ENCODE data around the gene VRK3.
"Not testable (repeated sequence)": the region's sequence is repeated elsewhere in the genome, so short reads cannot be mapped to it uniquely, and the experiment has no call there.

The VRK3 gene

DNA sequence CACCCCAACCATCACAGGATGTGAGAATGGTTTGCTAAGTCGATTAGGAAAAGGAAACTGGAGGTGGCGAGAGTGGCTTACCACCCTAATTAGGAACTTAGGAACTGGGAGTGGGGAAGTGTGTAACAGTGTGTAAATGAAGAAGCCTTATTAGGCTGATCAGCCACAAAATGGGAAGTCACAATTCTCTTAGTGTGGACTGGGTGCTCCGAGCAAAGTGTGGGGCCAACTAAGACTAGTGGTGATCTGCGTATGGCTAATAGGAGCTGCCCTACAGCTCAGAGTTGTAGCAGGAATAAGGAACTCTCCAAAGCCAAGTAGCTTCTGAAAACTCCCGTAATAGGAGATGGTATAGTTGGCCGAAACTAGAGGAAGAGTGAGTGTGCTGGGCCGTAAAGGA is 71.8 kb downstream of the VRK3 start:
- DNase-seq = no peak

DNA sequence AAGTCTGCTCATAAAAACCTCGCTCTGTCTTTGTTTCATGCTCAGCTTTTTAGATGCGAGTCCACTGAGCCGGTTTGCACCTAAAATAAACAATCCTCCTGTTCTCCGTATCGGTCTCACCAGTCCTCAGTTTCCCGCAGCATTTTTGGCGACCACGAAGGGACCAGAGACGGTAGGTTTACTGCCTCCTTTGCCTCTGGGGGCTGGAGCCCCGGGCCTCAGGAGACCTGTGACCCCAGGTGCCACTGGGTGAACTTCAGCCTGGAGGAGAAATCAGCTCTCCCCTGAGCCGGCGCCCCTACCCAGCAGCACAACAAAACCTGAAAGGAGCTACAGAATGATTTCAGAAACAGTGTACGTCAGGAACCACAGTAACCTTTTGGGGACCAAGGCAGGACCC is 72.3 kb downstream of the VRK3 start:
- no peak for DNase-seq

DNA sequence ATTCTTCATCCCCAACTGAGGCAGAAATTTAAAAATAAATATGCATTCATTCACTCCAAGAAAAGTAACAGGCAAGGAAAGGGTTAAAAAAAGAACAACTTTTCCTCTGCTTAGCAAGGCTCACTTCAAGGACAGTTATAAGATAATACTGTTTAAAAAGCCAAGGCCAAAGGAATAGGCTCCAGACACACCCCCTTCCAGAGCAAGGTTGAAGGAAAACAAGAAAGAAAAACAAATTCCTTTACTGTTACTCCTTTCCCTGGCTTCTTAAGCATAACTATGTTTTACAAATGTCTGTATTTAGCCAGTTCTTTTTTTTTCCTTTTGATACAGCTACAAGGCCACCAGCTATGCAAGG is 72.7 kb downstream of the VRK3 start:
- no peak for DNase-seq

DNA sequence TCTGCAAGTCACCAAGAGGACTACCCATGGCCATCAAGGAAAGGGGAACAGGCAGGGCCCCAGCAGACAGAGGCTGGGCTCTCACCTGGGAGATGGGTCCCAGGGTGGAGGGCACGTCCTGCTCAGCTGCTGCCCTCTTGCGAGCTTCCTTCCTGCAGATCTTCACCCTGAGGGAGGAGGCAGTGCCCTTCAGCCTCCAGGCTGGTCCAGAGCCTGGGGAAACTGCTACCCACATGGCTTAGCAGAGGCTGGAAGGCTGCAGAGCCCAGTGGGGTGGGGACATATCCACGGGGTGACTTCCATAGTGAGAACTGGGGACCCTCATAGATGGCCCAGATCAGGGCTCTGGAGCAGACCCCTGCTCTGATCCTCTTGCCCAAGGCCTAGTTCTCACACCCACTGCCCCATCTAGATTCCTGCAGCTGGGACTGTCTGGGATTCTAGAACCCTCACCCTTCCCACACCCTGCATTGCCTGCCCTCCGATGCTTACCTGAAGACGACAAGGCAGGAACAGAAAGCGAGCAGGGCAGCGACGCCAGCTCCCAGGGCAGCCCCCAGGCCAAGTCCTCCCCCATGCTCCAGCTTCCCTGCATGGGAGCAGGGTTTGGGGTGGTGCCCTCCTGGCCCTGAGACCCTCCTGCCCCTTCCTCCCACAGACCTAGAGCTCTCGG is 73.2 kb downstream of the VRK3 start:
- no peak for DNase-seq

DNA sequence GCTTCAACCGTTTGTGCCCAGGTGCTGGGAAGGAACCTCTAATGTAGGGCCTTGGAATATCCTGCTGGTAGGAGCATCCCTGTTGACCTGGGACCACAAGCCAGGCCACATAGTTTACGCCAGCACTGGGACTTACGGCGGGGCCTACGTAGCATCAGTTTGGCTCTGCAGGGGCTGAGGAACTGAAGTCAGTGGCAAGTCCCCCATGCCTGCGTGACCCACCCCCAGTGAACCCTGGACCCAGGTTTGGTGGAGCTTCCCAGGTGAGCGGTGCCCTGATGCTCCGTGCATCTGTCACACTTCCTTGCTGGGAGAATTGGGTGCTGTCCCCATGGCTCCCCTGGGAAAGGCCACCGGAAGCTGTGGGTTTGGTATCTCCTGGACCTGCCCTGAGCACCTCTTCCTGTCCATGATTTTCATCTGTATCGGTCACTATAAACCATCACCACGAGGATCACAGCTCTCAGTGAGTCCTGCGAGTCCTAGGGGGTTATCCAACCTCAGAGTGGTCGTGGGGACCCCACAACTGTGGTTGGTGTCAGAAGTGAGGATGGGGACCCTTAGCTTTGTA is 74.1 kb downstream of the VRK3 start:
- DNase-seq = no peak

DNA sequence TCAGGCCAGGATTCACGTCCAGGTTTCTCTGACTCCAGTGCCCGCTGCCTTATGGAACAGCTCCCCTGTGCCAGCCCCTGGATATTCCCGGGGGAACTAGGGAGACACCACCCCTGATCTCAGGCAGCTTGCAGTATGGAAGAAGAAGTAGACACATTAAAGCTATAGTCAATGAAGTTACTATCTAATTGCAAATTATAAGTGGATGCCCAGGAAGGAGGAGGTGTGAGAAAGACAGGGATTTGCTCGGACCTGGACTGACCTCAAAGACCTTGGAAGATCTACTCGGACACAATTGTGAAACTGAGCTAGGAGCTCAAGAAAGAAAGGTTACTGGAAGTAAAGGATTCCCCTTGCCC is 74.6 kb downstream of the VRK3 start:
- no peak for DNase-seq

DNA sequence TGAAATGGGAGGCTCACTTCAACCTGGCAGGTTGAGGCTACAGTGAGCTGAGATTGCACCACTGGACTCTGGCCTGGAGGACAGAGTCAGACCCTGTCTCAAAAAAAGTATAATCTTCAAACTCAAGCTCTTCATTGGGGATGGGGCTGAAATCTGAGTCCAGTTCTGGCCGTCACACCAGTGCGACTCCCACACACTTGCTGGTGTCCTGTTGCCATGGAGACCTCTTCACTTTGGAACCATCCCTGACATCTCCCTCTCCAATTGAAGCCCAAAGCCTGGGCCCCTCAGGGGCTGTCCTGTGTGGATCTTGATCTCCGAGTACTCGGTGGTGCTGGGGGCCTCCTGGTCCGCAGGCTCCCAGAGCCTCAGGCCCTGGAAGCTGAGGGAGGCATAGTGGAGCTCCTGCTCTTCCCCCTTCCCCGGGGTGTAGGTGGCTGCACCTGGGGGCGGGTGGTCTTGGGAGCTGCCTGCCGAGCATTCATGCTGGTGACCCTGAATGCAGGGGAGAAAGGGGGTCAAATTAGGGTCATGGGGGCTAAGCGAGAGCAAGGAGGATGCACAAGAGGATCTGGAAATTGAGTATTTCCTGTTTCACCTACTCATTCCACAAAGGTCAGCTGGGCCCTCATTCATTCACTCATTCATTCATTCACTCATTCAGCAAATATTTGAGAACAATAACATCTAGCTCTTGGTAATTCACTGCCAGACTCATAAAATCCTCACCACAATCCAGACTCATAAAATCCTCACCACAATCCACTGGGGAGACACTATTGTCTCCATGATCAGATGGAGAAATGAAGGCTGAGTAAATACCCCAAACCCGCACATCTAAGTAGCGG is 75.2 kb downstream of the VRK3 start:
- DNase-seq = no peak

DNA sequence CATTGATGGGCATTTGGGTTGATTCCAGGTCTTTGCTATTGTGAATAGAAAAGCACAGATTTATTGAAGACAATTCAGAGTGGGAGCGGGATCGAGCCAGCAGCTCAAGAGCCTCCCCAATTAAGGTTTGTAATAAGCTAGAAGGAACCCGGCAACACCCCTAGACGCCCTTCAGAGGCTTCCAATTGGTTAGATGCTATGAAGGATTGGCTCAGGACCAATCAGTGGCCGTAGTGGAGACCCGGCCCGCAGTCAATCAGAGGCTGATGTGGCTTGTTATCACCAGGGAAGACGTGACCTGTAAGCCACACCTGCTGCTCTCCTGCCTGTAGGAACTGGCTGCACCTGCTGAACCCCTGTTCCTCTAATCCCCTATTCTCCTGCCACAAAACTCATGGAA is 78.8 kb downstream of the VRK3 start:
- no peak for DNase-seq

DNA sequence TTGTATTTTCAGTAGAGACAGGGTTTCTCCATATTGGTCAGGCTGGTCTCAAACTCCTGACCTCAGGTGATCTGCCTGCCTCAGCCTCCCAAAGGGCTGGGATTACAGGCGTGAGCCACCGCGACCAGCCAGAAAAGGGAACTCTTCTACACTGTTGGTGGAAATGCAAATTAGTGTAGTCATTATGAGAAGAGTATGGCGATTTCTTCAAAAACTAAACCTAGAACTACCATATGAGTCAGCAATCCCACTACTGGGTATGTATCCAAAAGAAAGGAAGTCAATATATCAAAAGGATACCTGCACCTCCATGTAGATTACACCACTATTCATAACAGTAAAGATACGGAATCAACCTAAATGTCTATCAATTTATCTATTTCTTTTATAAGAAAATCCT is 80.6 kb downstream of the VRK3 start:
- DNase-seq = not testable (repeated sequence)

DNA sequence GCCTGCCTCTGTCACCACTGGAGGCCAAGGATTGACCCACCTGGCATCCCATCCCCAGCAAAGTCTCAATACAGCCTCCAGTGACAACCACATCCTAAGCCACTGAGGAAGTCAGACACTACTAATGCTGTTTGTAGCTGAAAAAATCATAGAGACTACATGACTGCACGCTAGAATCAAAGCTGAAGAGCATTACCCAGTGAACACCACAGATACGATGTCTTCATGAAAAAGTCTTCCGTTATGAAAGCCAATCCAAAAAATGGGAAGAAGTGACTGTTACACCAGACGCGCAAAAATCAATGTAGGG is 84.7 kb downstream of the VRK3 start:
- no peak for DNase-seq

DNA sequence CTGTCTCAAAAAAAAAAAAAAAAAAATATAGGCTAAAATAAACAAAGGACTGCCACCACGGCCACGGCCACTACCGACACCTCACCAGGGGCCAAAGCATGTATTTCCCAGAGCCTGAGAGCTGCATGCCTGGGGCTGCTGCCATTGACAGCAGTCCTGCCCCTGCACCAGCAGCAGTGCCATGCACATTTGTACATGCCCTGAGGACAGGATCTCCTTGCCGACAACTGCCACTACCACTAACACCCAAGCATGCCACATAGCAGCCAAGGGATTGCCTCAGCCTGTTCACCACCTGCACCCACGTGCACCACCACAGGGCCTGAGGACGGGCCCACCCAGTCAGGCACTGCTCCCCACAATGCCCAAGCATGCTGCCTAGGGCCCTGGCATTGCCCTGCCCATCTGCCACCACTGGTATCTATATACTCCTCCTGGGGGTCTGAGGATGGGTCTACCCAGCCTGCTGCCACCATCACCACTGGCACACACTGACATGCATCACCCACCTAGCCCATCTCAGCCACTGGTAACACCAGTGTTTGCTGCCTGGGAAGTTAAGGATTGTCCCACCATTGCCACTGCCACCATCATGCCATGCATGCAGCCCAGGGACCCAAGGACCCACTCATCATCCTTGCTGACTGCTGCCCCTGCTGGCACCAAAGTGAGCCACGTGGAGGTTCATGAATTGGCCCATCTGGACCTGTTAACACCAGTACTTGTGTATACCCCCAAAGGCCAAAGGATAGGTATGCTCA is 85.3 kb downstream of the VRK3 start:
- DNase-seq = no peak

DNA sequence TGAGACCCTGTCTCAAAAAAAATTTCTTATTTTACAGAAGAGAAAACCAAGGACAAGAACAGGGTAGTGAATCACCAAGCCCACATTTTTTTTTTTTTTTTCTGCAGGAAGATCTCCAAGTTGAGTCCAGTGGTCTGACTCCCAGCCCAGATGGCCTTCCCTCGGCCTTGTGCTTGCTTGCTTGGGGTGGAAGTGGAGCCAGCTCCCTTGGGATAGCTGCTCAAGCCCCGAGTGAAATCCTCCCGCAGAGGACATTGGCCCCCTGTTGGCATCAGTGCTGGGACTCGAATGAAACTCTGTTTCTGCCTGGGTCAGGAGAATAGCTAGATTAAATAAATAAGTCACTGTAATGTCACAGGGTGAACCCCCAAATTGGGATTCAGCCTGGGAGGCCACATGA is 86.5 kb downstream of the VRK3 start:
- no peak for DNase-seq

DNA sequence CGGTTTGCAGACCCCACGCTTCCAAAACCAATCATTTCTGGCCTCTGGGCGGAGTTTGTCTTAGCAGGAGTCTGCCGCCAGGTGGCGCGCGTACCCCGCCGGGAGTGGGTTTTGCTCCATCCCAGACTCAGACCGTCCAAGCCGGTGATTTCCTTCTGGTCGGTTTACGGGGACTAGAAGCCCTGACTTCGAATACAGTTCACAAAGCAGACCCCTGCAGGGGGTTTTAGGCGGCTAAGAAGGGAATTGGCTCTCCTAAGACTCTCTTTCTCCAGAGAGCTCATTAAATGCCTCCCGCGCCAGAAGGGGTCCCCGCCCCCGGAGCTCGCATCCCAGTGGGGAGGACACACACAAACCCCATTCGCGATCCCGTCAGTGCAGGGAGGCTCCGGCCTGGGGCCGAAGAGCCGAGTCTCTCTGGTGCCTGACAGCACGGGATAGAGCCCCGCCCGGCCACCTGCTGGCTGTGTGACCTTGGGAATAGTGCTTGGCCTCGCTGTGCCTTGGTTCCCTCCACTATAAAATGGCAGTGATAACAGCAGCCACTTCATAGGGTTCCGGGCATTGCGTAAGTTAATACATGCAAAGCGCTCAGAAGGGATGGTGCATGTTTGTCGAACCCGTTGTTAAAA is 87.3 kb downstream of the VRK3 start:
- peak; percentile 82 for DNase-seq

DNA sequence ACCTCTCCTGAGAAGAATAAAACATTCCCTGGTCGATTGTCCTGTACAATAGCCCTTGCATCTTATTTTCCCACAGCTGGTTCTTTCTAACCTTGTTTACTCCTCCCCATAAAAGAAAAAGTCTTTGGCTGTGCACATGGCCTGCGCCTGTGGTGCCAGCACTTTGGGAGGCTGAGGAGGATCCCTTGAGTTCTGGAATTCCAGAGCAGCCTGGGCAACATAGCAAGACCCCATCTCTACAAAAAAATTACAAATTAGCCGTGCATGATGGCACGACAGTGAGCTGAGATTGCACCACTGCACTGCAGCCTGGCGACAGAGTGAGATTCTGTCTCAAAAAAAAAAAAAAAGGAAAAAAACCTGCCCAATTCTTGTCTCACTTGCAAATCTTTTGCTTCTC is 88.6 kb downstream of the VRK3 start:
- no peak for DNase-seq

DNA sequence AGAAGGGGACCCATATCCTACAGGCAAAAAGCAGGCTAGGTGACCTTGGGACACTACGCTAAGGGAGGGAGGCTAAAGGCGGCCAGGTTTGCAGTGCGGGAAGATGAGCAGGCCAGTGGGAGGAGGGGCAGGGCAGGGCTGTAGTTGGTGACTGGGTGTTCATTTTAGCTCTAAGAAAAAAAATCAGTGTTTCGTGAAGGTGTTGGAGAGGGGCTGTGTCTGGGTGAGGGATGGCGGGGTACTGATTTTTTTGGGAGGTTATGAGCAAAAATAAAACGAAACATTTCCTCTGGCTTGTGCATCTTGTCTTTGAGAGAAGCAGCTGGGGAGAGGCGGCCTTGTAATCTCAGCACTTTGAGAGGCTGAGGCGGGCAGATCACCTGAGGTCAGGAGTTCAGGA is 91.5 kb downstream of the VRK3 start:
- no peak for DNase-seq

DNA sequence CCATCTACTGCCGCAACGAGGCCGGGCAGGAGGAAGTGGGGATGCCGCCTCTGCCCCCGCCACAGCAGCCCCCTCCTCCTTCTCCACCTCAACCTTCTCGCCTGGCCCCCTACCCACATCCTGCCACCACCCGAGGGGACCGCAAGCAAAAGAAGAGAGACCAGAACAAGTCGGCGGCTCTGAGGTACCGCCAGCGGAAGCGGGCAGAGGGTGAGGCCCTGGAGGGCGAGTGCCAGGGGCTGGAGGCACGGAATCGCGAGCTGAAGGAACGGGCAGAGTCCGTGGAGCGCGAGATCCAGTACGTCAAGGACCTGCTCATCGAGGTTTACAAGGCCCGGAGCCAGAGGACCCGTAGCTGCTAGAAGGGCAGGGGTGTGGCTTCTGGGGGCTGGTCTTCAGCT is 92.4 kb downstream of the VRK3 start:
- no peak for DNase-seq

DNA sequence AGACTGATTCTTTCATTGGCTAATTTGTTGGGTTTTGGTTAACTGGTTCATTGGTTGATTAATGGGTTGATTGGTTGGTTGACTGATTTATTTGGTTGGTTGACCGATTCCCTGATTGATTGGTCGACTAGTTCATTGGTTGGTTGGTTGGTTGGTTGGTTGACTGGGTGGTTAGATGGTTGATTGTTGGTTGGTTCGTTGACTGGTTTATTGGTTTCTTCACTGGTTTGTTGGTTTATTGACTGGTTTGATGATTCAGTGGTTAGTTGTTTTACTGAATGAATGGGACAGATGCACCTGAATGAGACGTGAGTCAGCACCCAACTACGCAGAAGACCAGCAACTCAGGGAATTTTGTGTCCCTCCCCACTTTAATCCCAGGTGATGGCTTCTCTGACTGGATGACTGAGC is 93.1 kb downstream of the VRK3 start:
- DNase-seq = no peak

DNA sequence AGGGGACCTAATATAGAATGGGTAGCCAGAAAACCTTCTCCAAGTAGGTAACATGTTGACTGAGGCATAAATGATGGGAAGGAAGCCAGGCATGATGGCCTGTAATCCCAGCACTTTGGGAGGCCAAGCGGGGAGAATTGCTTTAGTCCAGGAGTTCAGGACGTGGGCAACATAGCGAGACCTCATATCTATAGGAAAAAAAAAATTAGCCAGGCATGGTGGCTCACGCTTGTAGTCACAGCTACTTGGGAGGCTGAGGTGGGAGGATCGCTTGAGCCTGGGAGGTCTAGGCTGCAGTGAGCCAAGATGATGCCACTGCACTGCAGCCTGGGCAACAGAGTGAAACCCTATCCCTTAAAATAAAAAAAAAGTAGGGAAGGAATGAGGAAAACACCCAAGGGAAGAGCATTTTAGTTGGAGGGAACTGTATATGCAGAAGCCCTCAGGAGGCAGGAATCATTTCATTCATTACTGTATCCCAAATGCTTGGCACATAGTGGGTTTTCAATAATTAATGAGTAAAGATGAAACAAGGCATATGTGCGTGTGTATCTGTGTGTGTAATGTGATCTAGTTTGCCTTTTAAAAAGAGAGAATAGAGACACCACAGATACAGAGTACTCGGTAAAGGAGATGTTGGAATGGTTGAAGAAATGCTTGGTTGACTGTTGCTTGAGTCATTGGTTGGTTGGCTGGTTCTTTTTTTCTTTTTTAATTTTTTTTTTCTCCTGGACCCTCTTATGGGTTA is 93.7 kb downstream of the VRK3 start:
- no peak for DNase-seq

DNA sequence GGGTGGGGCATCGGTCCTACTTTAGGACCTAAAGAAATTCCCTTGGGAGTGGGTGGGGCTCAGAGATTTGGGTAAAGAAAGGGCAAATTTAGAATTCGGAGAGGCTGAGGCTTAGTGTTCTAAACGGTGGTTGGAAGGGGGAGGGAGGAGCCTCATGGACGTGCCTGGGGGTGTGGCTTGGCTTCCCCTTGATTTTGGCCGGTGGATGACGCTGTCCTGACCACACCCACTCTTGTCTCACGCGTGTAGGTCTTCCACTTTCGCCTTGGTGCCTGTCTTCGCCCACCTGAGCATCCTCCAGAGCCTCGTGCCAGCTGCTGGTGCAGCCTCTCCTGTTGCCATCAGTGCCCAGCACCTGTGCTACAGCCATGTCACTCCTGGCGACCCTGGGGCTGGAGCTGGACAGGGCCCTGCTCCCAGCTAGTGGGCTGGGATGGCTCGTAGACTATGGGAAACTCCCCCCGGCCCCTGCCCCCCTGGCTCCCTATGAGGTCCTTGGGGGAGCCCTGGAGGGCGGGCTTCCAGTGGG is 94.6 kb downstream of the VRK3 start:
- no peak for DNase-seq

DNA sequence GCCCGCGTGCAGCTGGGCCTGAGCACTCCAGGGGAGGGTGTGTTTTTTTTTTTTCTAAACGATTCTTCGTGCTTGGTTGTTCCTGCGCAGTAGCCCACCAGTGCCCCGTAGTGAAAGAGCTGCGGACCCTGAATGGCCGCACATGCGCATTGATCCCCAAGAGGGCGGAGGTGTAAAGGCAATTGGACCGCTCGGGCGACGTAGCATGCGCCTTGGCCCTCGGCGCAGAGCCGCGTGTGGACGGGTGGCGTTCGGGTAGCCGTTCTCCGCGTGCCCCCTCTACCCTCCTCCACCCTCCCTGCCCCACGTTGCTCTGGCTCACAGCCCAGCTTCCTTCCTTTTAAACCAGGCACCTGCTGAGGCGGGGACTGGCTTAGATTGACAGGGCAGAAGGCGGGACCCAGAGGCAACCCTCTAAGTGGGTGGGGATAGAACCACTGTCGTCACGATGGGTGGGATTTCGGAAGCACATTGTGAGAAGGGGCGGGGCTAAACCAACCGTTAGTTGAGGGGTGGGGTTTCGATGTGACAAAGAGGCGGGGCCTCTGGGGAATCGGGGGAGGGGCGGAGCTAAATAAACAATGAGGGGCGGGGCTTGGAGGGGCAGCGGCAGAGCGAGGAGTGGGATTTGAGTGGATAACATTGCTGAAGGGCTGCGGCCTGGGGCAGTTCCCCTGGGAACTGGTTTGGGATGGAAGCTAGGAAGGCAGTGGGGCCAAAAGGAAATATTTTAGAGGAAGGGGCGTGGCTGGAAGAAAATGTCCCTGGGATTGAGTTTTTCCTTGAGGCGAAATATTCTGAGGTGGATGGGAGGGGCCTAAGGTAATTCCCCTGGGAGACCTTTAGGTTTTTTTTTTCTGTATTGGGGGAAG is 95.3 kb downstream of the VRK3 start:
- peak; percentile 87 for DNase-seq

DNA sequence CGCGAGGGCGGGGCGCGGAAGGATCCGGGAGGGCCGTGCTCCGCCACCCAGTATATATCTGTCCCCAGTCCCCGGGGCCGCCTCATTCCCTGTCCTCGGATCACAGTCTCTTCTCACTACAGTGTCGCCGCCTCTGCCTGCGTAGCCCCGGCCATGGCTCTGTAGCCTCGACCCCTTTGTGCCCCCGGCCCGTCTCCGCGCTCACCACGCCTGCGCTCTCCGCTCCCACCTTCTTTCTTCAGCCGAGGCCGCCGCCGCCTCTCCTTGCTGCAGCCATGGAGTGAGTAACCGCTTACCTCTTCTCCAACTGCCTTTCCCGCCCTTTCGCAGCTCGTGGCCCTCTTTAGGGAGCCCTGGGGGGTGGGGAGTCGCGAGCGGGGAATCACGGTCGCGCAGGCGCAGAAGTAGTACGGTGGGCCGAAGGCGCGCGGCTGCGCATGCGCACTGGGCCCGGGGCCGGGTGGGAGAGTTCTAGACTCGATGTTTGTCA is 96.0 kb downstream of the VRK3 start, which contains the start of the genes ATF5 and NUP62:
Gene ATF5, plus strand, starts transcription at position 85 of the 490 bp plus-strand sequence. CDS start 1,646 bp downstream, outside the sequence.
Gene NUP62, minus strand, starts transcription at position 384 of the 490 bp plus-strand sequence. CDS start 19,697 bp downstream, outside the sequence.
- peak; percentile 94 for DNase-seq
